ENCODE results near the gene PRSS2. TPM values are rescaled to one million over a fixed set of nuclear protein-coding genes. Genes with fewer than 3 reads are reported as not detected.

The PRSS2 gene
- not detected in 3 replicates for total RNA-seq

DNA sequence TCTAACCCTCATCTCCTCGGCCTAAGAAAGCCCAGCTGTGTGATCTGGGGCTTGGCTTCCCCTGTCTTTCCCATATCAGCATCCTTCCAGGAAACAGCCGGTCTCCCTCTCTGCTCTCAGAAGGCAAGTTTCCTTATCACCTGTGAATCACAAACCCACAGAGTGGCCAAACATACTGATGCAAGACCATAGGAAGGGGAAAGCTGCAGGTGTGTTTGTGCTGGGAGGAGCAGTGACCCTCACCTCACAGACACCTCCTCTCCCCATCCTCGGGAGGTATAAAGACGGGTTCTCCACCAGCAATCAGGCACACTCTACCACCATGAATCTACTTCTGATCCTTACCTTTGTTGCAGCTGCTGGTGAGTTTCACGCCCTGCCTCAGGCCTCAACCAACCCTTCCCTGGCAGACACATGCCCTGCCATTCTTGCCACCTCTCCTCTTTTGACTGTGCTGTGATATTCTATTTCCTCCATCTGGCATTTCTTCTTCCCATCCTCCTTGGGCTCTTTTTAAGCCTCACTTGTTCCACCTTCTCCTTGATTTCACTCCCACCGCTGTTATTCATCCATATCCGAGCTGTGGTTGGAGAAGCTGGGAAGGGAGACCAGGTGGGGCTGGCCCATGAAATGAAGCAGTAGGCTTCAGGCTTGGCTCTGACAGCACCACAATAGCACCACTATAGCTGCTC, at the start of gene PRSS2:
PRSS2 (plus strand) TSS at position 310 of the 692 bp plus-strand sequence; CDS start at position 323, 13 bp downstream.
- no peak for TF ChIP-seq CTCF (IDR thresholded peaks at IDR 0.05; ENCODE audit: unreplicated experiment)
- Mint-ChIP-seq H3K27ac (no peak within 1 kb of the TSS), H3K4me1 (no peaks in the 10 kb centered on the region), H3K27me3 (ENCODE audit: low read depth) (peaks cover 68% of the 10 kb centered on the region), H3K4me3 (no peak within 1 kb of the TSS), H3K36me3 (no peaks in the 10 kb centered on the region), H3K9me3 (no peaks in the 10 kb centered on the region)
- no peak for DNase-seq (ENCODE audit: low spot score in 2 of 2, unreplicated experiment in 2 of 2)

- H3K4me3 Mint-ChIP-seq = no peak overlapping the region
- no peaks in the 10 kb centered on the region for H3K4me1 Mint-ChIP-seq
- DNase-seq (ENCODE audit: low spot score in 2 of 2, unreplicated experiment in 2 of 2) = no peak
- TF ChIP-seq CTCF (IDR thresholded peaks at IDR 0.05; ENCODE audit: unreplicated experiment) = no peak
- H3K27me3 Mint-ChIP-seq (ENCODE audit: low read depth) = no peaks in the 10 kb centered on the region
- H3K36me3 Mint-ChIP-seq = no peaks in the 10 kb centered on the region
- H3K9me3 Mint-ChIP-seq = no peaks in the 10 kb centered on the region
- H3K27ac Mint-ChIP-seq = no peak overlapping the region
Observed at GRCh38 chr7:142720986-142721385, 49.8 kb upstream of the PRSS2 start.

DNA sequence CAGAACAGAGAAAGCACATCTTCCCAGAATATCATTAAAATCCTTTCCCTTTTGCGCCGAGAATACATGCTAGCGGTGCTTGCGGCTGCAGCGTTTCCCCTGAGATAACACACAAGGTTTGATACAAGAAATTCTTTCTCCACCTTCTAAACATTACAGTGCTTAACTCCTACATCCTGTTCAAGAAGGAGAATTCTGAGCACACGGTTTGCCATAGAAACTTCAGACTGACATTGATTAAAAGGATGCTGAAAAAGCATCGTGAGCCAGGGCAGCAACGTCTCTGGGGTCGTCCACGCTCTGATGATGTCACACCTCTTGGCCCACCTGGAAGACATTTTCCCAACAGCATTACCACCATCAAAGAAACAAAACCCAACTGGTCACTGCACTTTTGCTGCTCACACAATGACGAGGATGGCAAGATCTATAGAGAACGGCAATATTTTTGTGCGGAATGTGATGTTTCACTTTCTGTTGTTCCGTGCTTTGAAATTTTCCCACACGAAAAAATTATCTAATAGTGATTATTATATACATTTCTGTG, 48.4 kb upstream of the PRSS2 start:
- no peaks in the 10 kb centered on the region for H3K9me3 Mint-ChIP-seq
- no peak for DNase-seq (ENCODE audit: low spot score in 2 of 2, unreplicated experiment in 2 of 2)
- no peaks in the 10 kb centered on the region for H3K36me3 Mint-ChIP-seq
- no peak for TF ChIP-seq CTCF (IDR thresholded peaks at IDR 0.05; ENCODE audit: unreplicated experiment)
- H3K4me3 Mint-ChIP-seq = no peak overlapping the region
- no peaks in the 10 kb centered on the region for H3K4me1 Mint-ChIP-seq
- H3K27me3 Mint-ChIP-seq (ENCODE audit: low read depth) = no peaks in the 10 kb centered on the region
- no peak overlapping the region for H3K27ac Mint-ChIP-seq

DNA sequence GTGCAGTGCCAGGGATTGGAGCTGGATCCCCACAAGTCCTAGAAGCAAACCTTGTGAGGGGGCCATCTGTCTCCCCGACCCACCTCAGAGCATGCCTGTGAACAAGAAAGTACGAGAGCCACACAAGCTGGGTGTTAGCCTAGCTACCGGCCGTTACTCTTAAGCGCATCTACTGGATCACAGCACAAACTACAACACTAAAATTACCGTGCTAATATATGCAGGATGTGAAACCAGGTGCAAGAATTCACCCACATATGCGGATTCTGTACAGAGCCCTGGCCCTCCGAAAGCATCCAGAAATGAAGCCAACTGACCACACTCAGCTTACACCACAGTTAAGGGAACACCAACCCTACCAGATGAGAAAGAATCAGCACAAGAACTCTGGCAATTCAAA, 37.5 kb upstream of the PRSS2 start:
- no peak for TF ChIP-seq CTCF (IDR thresholded peaks at IDR 0.05; ENCODE audit: unreplicated experiment)
- Mint-ChIP-seq H3K27ac (no peak overlapping the region), H3K27me3 (ENCODE audit: low read depth) (peaks cover 3% of the 10 kb centered on the region), H3K4me3 (no peak overlapping the region), H3K36me3 (no peaks in the 10 kb centered on the region), H3K9me3 (peaks cover 10% of the 10 kb centered on the region), H3K4me1 (no peaks in the 10 kb centered on the region)
- no peak for DNase-seq (ENCODE audit: low spot score in 2 of 2, unreplicated experiment in 2 of 2)

DNA sequence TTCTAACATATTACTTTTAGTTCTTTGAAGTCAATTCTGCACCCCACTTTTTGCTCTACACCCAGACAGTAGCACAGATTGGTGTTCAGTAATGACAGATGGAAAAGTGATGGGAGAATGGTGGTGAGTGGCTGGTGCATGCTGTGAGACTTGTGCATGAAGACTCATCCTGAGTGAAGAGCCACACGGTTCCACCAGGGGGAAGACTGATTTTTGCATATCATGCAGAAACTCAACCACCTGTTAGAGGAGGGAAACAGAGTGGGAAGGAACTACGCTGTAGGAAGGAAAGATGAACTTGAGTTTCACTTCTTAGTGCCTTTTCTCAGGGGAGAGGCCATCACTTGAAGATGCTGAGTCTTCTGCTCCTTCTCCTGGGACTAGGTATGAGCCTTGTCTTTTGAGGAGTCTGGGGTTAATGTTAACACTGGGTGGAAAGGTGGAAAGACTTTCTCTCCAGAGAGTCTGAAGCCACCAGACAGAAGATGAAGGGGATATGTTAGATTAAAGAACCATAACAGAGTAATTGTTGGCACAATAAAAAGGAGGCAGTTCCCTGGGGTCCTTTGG, 30.8 kb upstream of the PRSS2 start:
- Mint-ChIP-seq H3K36me3 (no peaks in the 10 kb centered on the region), H3K9me3 (peaks cover 4% of the 10 kb centered on the region), H3K27ac (no peak overlapping the region), H3K4me3 (no peak overlapping the region), H3K27me3 (ENCODE audit: low read depth) (peaks cover 29% of the 10 kb centered on the region), H3K4me1 (no peaks in the 10 kb centered on the region)
- TF ChIP-seq CTCF (IDR thresholded peaks at IDR 0.05; ENCODE audit: unreplicated experiment) = no peak
- no peak for DNase-seq (ENCODE audit: low spot score in 2 of 2, unreplicated experiment in 2 of 2)

Data from mesothelial cell of epicardium (in vitro differentiated cells).